Parathyroid adenoma (tissue), 2 donors: Measurements from ENCODE around the gene NLGN4X.

Experiments
- H2AFZ ChIP-seq: fragments of 300-600 bp; sonication (generic); one replicate; pipeline ENCODE4 v1.7.0; 2017; ENCODE audit warnings: antibody characterized with exemption, mild to moderate bottlenecking
- H3K27ac ChIP-seq: fragments of 300-600 bp; sonication (generic); one replicate; pipeline ENCODE4 v1.7.0; 2017
- H3K27me3 ChIP-seq: fragments of 300-600 bp; sonication (generic); one replicate; pipeline ENCODE4 v1.7.0; 2017; ENCODE audit warnings: low read length; ENCODE audit not compliant: control insufficient read depth, insufficient read depth
- H3K36me3 ChIP-seq: fragments of 300-600 bp; sonication (generic); one replicate; pipeline ENCODE4 v1.7.0; 2017; ENCODE audit warnings: low read length; ENCODE audit not compliant: control insufficient read depth, insufficient read depth
- H3K4me1 ChIP-seq: fragments of 300-600 bp; sonication (generic); one replicate; pipeline ENCODE4 v1.7.0; 2017; ENCODE audit warnings: control low read depth
- H3K4me2 ChIP-seq: fragments of 300-600 bp; sonication (generic); one replicate; pipeline ENCODE4 v1.7.0; 2017; ENCODE audit warnings: low read length
- H3K4me3 ChIP-seq: fragments of 300-600 bp; sonication (generic); one replicate; pipeline ENCODE4 v1.7.0; 2017; ENCODE audit warnings: low read depth, low read length
- H3K79me2 ChIP-seq: fragments of 300-600 bp; sonication (generic); one replicate; pipeline ENCODE4 v1.7.0; 2017; ENCODE audit warnings: control low read depth
- H3K9ac ChIP-seq: fragments of 300-600 bp; sonication (generic); one replicate; pipeline ENCODE4 v1.7.0; 2017; ENCODE audit warnings: mild to moderate bottlenecking
- H3K9me3 ChIP-seq: fragments of 300-600 bp; sonication (generic); one replicate; pipeline ENCODE4 v1.7.0; 2017; ENCODE audit warnings: low read length; ENCODE audit not compliant: control insufficient read depth
- CTCF ChIP-seq: fragments of 300-600 bp; sonication (generic); IDR thresholded peaks from one replicate; pipeline ENCODE4 v1.7.0; 2017; ENCODE audit warnings: antibody characterized with exemption, mild to moderate bottlenecking
- donor health status: primary hyperparathyroidism.

The NLGN4X gene

GRCh38 chrX:6203462-6204215, 25.0 kb downstream of the NLGN4X start:
- TF ChIP-seq CTCF = no peak
- Histone ChIP-seq H3K36me3 (no peaks in the 10 kb centered on the region), H3K4me2 (no peak overlapping the region), H3K79me2 (no peaks in the 10 kb centered on the region), H3K27me3 (no peaks in the 10 kb centered on the region), H3K4me3 (no peak overlapping the region), H3K9ac (no peak overlapping the region), H2AFZ (no peak overlapping the region), H3K27ac (no peak overlapping the region), H3K9me3 (no peaks in the 10 kb centered on the region), H3K4me1 (no peaks in the 10 kb centered on the region)

GRCh38 chrX:6199486-6199885, 29.2 kb downstream of the NLGN4X start:
- Histone ChIP-seq H3K27ac (no peak overlapping the region), H2AFZ (no peak overlapping the region), H3K9ac (no peak overlapping the region), H3K4me2 (no peak overlapping the region), H3K9me3 (no peaks in the 10 kb centered on the region), H3K4me1 (no peaks in the 10 kb centered on the region), H3K27me3 (no peaks in the 10 kb centered on the region), H3K4me3 (no peak overlapping the region), H3K79me2 (no peaks in the 10 kb centered on the region), H3K36me3 (no peaks in the 10 kb centered on the region)
- no peak for TF ChIP-seq CTCF

DNA sequence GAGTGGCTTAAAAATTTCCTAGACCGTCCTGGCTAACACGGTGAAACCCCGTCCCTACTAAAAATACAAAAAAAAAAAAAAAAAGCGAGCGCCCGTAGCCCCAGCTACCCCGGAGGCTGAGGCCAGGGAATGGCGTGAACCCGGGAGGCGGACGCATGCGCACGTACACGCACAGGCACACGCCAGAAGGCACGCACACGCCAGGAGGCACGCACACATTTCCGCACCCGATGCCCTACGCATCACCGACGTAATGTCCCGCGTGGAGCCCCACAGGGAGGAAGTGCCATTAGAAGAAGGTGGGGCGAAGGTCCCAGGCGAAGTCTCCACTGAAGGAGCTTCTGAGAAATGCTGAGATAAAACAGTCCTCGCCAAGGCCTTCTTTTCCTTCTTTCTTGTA, 41.4 kb downstream of the NLGN4X start:
- TF ChIP-seq CTCF = no peak
- H3K27me3 ChIP-seq = no peaks in the 10 kb centered on the region
- no peak overlapping the region for H2AFZ ChIP-seq
- no peak overlapping the region for H3K9ac ChIP-seq
- H3K4me3 ChIP-seq = no peak overlapping the region
- no peak overlapping the region for H3K27ac ChIP-seq
- no peaks in the 10 kb centered on the region for H3K4me1 ChIP-seq
- H3K9me3 ChIP-seq = no peaks in the 10 kb centered on the region
- H3K4me2 ChIP-seq = no peak overlapping the region
- H3K36me3 ChIP-seq = no peaks in the 10 kb centered on the region
- H3K79me2 ChIP-seq = no peaks in the 10 kb centered on the region

DNA sequence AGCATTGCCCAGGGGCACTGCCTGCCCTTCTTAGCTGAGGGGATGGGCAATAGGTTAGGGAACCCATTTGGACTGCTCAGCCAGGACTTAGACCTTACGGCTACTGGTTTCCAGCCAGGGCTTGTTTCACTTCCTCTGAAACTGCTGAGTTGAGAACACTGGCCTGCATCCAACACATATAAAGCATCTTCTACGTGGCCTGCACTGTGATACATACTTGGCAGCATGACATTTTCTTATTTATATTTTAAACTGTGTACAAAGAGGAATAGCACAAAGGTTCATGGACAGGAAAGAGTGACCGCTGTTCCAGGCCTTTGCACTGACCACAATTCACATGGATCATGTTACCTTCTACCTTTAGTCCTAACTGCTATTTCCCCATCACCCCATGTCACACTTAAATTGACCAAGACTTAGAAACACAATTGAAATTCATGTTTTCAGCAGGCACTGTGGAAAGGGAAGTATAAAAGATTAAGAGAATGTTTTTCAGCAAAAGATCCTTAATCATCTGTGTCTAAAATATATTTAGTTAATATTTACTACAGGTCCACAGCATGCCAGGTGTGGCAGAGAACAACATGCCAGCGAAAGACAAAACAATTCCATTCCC, 43.7 kb downstream of the NLGN4X start:
- H3K4me3 ChIP-seq = no peak overlapping the region
- H3K27ac ChIP-seq = no peak overlapping the region
- no peaks in the 10 kb centered on the region for H3K9me3 ChIP-seq
- no peaks in the 10 kb centered on the region for H3K27me3 ChIP-seq
- no peaks in the 10 kb centered on the region for H3K36me3 ChIP-seq
- no peak overlapping the region for H3K9ac ChIP-seq
- TF ChIP-seq CTCF = no peak
- no peak overlapping the region for H3K4me2 ChIP-seq
- H2AFZ ChIP-seq = no peak overlapping the region
- H3K79me2 ChIP-seq = no peaks in the 10 kb centered on the region
- no peaks in the 10 kb centered on the region for H3K4me1 ChIP-seq

- H3K9me3 ChIP-seq = no peaks in the 10 kb centered on the region
- no peaks in the 10 kb centered on the region for H3K79me2 ChIP-seq
- no peak overlapping the region for H3K4me3 ChIP-seq
- H3K36me3 ChIP-seq = no peaks in the 10 kb centered on the region
- no peaks in the 10 kb centered on the region for H3K27me3 ChIP-seq
- H3K4me1 ChIP-seq = no peaks in the 10 kb centered on the region
- H2AFZ ChIP-seq = no peak overlapping the region
- TF ChIP-seq CTCF = no peak
- no peak overlapping the region for H3K4me2 ChIP-seq
- no peak overlapping the region for H3K27ac ChIP-seq
- no peak overlapping the region for H3K9ac ChIP-seq
Measured at GRCh38 chrX:6175914-6176313, 52.8 kb downstream of the NLGN4X start.
